KMS-11 (cell line): ENCODE data around the gene BMPR1A.

ENCODE experiments used
- H2AFZ ChIP-seq: fragments of 200-600 bp; sonication (generic); 2 replicates; pipeline ENCODE4 v1.6.1; 2016; ENCODE audit warnings: antibody characterized with exemption, mixed run types, low read depth
- H3K27ac ChIP-seq: fragments of 200-600 bp; sonication (generic); 2 replicates; pipeline ENCODE4 v1.6.1; 2016; ENCODE audit warnings: mild to moderate bottlenecking, mixed run types
- H3K27me3 ChIP-seq: fragments of 200-600 bp; sonication (generic); 2 replicates; pipeline ENCODE4 v1.6.1; 2017; ENCODE audit warnings: mild to moderate bottlenecking, low read depth, mixed run types, moderate library complexity; ENCODE audit not compliant: insufficient read depth
- H3K36me3 ChIP-seq: fragments of 200-600 bp; sonication (generic); 2 replicates; pipeline ENCODE4 v1.6.1; 2017; ENCODE audit warnings: mild to moderate bottlenecking, mixed run types; ENCODE audit not compliant: insufficient read depth
- H3K4me1 ChIP-seq: fragments of 200-600 bp; sonication (generic); 2 replicates; pipeline ENCODE4 v1.6.1; 2016; ENCODE audit warnings: mild to moderate bottlenecking, low read depth, mixed run types; ENCODE audit not compliant: poor library complexity, severe bottlenecking
- H3K4me2 ChIP-seq: fragments of 200-600 bp; sonication (generic); 2 replicates; pipeline ENCODE4 v1.7.0; 2016; ENCODE audit warnings: mild to moderate bottlenecking, mixed run types
- H3K4me3 ChIP-seq: fragments of 200-600 bp; sonication (generic); IDR thresholded peaks from 2 replicates; pipeline ENCODE4 v1.6.1; 2017; ENCODE audit warnings: low read depth, low read length, mixed read lengths; ENCODE audit not compliant: insufficient read depth
- H3K79me2 ChIP-seq: fragments of 200-600 bp; sonication (generic); 2 replicates; pipeline ENCODE4 v1.6.1; 2016; ENCODE audit warnings: low read depth, mixed run types; ENCODE audit not compliant: insufficient read depth
- H3K9ac ChIP-seq: fragments of 200-600 bp; sonication (generic); 2 replicates; pipeline ENCODE4 v1.6.1; 2016; ENCODE audit warnings: mild to moderate bottlenecking, mixed run types
- H4K20me1 ChIP-seq: fragments of 200-600 bp; sonication (generic); 2 replicates; pipeline ENCODE4 v1.6.1; 2016; ENCODE audit warnings: mild to moderate bottlenecking, mixed run types; ENCODE audit not compliant: insufficient read depth
- CTCF ChIP-seq: fragments of 200-600 bp; sonication (generic); conservative IDR thresholded peaks from 2 replicates; pipeline ENCODE4 v1.6.1; 2017; ENCODE audit warnings: low read depth, mild to moderate bottlenecking, antibody characterized with exemption, low read length, moderate library complexity, mixed read lengths

The BMPR1A gene

DNA sequence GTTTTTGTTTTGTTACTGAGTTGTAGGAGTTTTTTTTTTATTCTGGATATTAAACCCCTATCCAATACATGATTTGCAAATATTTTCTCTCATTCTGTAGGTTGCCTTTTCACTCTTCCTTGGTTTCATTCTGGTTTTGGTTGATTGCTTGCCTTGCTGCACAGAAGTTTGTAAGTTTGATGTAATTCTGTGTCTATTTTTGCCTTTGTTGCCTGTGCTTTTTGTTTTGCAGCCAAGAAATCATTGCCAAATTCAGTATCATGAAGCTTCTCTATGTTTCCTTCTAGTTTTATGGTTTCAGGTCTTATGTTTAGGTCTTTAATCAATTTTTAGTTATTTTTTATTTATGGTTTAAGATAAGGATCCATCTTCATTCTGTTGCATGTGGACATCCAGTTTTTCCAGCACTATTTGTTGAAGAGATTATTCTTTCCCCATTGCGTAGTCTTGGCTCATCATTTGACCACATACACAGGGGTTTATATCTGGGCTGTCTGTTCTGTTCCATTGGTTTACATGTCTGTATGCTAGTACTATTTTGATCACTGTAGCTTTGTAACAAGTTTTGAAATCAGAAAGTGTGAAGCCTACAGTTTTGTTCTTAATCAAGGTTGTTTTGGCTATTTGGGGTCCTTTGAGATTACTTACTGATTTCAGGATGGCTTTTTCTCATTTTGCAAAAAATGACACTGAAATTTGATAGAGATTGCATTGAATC lies 26.4 kb downstream of the BMPR1A start:
- no peak overlapping the region for H3K4me2 ChIP-seq
- TF ChIP-seq CTCF = no peak

DNA sequence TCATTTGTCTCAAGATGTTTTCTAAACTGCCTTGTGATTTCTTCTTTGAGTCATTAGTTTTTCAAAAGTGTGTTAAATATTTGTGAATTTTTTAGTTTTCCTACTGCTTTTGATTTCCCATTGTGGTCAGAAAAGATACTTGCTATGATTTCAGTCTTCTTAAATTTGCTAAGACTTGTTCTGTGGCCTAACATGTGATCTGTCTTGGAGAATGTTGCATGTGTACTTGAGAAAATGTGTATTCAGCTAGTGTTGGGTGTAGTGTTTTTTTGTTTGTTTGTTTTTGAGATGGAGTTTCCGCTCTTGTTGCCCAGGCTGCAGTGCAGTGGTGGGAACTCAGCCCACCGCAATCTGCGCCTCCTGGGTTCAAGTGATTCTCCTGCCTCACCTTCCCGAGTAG lies 28.6 kb downstream of the BMPR1A start:
- Histone ChIP-seq H2AFZ (no peak overlapping the region), H3K27me3 (no peaks in the 10 kb centered on the region), H3K79me2 (no peaks in the 10 kb centered on the region; the same call in 1 of the 2 replicates), H3K4me2 (no peak overlapping the region), H3K4me1 (no peaks in the 10 kb centered on the region), H3K36me3 (no peaks in the 10 kb centered on the region), H3K9ac (no peak overlapping the region), H3K27ac (no peak overlapping the region), H3K4me3 (no peak overlapping the region), H4K20me1 (no peaks in the 10 kb centered on the region)
- TF ChIP-seq CTCF = no peak

More for the DNA sequence above, 26.4 kb downstream of the BMPR1A start:
- Histone ChIP-seq H3K4me3 (no peak overlapping the region), H4K20me1 (no peaks in the 10 kb centered on the region), H3K79me2 (no peaks in the 10 kb centered on the region; the same call in 1 of the 2 replicates), H3K9ac (no peak overlapping the region), H3K36me3 (no peaks in the 10 kb centered on the region), H2AFZ (no peak overlapping the region), H3K27me3 (no peaks in the 10 kb centered on the region), H3K27ac (no peak overlapping the region), H3K4me1 (no peaks in the 10 kb centered on the region)

GRCh38 chr10:86785968-86786367 lies 29.5 kb downstream of the BMPR1A start:
- Histone ChIP-seq H3K9ac (no peak overlapping the region), H3K36me3 (no peaks in the 10 kb centered on the region), H3K27me3 (no peaks in the 10 kb centered on the region), H3K4me1 (no peaks in the 10 kb centered on the region), H3K27ac (no peak overlapping the region), H4K20me1 (no peaks in the 10 kb centered on the region), H3K4me2 (no peak overlapping the region), H2AFZ (no peak overlapping the region), H3K4me3 (no peak overlapping the region), H3K79me2 (no peaks in the 10 kb centered on the region; the same call in 1 of the 2 replicates)
- no peak for TF ChIP-seq CTCF

DNA sequence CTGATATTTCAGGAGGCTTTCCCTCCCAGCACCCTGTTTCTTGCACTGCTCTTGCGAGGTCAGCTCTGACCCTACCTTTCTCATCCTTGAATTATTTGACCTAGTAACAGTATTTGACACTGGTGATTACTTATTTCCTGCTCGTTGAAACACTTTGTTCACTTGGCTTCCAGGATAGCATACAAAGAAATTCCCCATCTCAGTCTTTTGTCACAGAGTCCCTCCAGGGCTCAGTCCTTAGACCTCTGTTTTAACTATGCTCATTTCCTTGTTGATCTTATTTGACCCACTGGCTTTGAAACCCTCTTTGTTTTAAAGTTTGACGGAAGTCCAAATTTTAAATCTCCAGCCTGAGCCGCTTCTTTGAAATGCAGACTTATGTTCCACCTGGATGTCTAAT lies 29.9 kb downstream of the BMPR1A start:
- Histone ChIP-seq H3K36me3 (no peaks in the 10 kb centered on the region), H2AFZ (no peak overlapping the region), H3K27ac (no peak overlapping the region), H4K20me1 (no peaks in the 10 kb centered on the region), H3K27me3 (no peaks in the 10 kb centered on the region), H3K79me2 (no peaks in the 10 kb centered on the region; the same call in 1 of the 2 replicates), H3K4me2 (no peak overlapping the region), H3K4me3 (no peak overlapping the region), H3K4me1 (no peaks in the 10 kb centered on the region), H3K9ac (no peak overlapping the region)
- no peak for TF ChIP-seq CTCF
